ENCODE data around the gene DHX40. TPM values are rescaled to one million over a fixed set of nuclear protein-coding genes. Genes with fewer than 3 reads are reported as not detected.

The DHX40 gene
- total RNA-seq (2021) (22.9 and 32.1 TPM in 2 replicates), Bru-seq, nascent RNA (percentile 61 among the genes with signal in this experiment), BruChase-seq, experiment 1, labeled RNA remaining after a 2-hour chase (percentile 64 among the genes with signal in this experiment), BruChase-seq, experiment 2, labeled RNA remaining after a 6-hour chase (percentile 71 among the genes with signal in this experiment)
- long read RNA-seq, transcript DHX40-201 (18 exons, 3,660 nt) = major isoform, 29 of 34 reads
- long read RNA-seq, partial matches to known transcripts = 3 of 34 reads
- long read RNA-seq, other reads (novel, unspliced or antisense) = 2 of 34 reads

GRCh38 chr17:59565171-59565958 is at the start of gene DHX40:
TSS of gene DHX40 (plus strand) at chr17:59565610. CDS start at chr17:59565672, 62 bp downstream.
- POLR2A ChIA-PET (ENCODE audit: low non-redundant PET) = no interaction called here
- Histone ChIP-seq H3K27ac (ENCODE audit: low read depth, low read length, poor library complexity, severe bottlenecking) (peak within 1 kb of the TSS; percentile 60), H3K4me1 (ENCODE audit: insufficient read depth, low read length, poor library complexity, severe bottlenecking) (peaks cover 9% of the 10 kb centered on the region), H3K27me3 (replicated peaks; ENCODE audit: insufficient read depth, low read depth, low read length, poor library complexity) (no peaks in the 10 kb centered on the region), H3K36me3 (ENCODE audit: insufficient read depth, low read length, poor library complexity, severe bottlenecking) (no peaks in the 10 kb centered on the region), H3K9me3 (ENCODE audit: low read depth, low read length, poor library complexity, severe bottlenecking) (no peaks in the 10 kb centered on the region), H3K4me3 (ENCODE audit: low read depth, low read length, poor library complexity, severe bottlenecking) (peak within 1 kb of the TSS; percentile 88)
- peak; percentile 97 for DNase-seq (ENCODE audit: low spot score)
- intact Hi-C loops (cut with micrococcal nuclease; ENCODE audit: unreplicated experiment) = loop anchor here (5.0 to 10.0 kb wide), 2 partner anchors 142 to 991 kb away; partner anchors contain the start of genes PTRH2 and VMP1
- no peak for TF ChIP-seq CTCF (conservative IDR thresholded peaks at IDR 0.05; ENCODE audit: low read depth, low read length)
- TF ChIP-seq EZH2 (IDR thresholded peaks at IDR 0.05; ENCODE audit: borderline replicate concordance, low read depth, low read length, poor library complexity, severe bottlenecking) = no peak
- no TSS peak for BruUV-seq (replicated peaks)
- CTCF ChIA-PET = no interaction called here

GRCh38 chr17:59516451-59516850 is 49.0 kb upstream of the DHX40 start:
- no TSS peak for BruUV-seq (replicated peaks)
- no peak overlapping the region for H3K27ac ChIP-seq (ENCODE audit: low read depth, low read length, poor library complexity, severe bottlenecking)
- no peaks in the 10 kb centered on the region for H3K36me3 ChIP-seq (ENCODE audit: insufficient read depth, low read length, poor library complexity, severe bottlenecking)
- ChIA-PET CTCF (no interaction called here), POLR2A (ENCODE audit: low non-redundant PET) (no interaction called here)
- no peaks in the 10 kb centered on the region for H3K9me3 ChIP-seq (ENCODE audit: low read depth, low read length, poor library complexity, severe bottlenecking)
- no peak for DNase-seq (ENCODE audit: low spot score)
- no peak overlapping the region for H3K4me3 ChIP-seq (ENCODE audit: low read depth, low read length, poor library complexity, severe bottlenecking)
- intact Hi-C loops (cut with micrococcal nuclease; ENCODE audit: unreplicated experiment) = no loop called here
- no peaks in the 10 kb centered on the region for H3K27me3 ChIP-seq (replicated peaks; ENCODE audit: insufficient read depth, low read depth, low read length, poor library complexity)
- TF ChIP-seq EZH2 (IDR thresholded peaks at IDR 0.05; ENCODE audit: borderline replicate concordance, low read depth, low read length, poor library complexity, severe bottlenecking) (no peak), CTCF (conservative IDR thresholded peaks at IDR 0.05; ENCODE audit: low read depth, low read length) (no peak)
- H3K4me1 ChIP-seq (ENCODE audit: insufficient read depth, low read length, poor library complexity, severe bottlenecking) = peaks cover 14% of the 10 kb centered on the region

- Histone ChIP-seq H3K36me3 (ENCODE audit: insufficient read depth, low read length, poor library complexity, severe bottlenecking) (no peaks in the 10 kb centered on the region), H3K27ac (ENCODE audit: low read depth, low read length, poor library complexity, severe bottlenecking) (no peak overlapping the region), H3K9me3 (ENCODE audit: low read depth, low read length, poor library complexity, severe bottlenecking) (no peaks in the 10 kb centered on the region), H3K27me3 (replicated peaks; ENCODE audit: insufficient read depth, low read depth, low read length, poor library complexity) (no peaks in the 10 kb centered on the region), H3K4me3 (ENCODE audit: low read depth, low read length, poor library complexity, severe bottlenecking) (no peak overlapping the region), H3K4me1 (ENCODE audit: insufficient read depth, low read length, poor library complexity, severe bottlenecking) (peaks cover 8% of the 10 kb centered on the region)
- no peak for DNase-seq (ENCODE audit: low spot score)
- no TSS peak for BruUV-seq (replicated peaks)
- TF ChIP-seq CTCF (conservative IDR thresholded peaks at IDR 0.05; ENCODE audit: low read depth, low read length) (no peak), EZH2 (IDR thresholded peaks at IDR 0.05; ENCODE audit: borderline replicate concordance, low read depth, low read length, poor library complexity, severe bottlenecking) (no peak)
- intact Hi-C loops (cut with micrococcal nuclease; ENCODE audit: unreplicated experiment) = no loop called here
- POLR2A ChIA-PET (ENCODE audit: low non-redundant PET) = interaction anchor here (0.6 kb wide), 1 partner anchor 364 kb away, joined by 5 read pairs; the partner anchor contains the start of gene SKA2
- CTCF ChIA-PET = interaction anchor here (0.7 kb wide), 1 partner anchor 749 kb away, joined by 3 read pairs; no protein-coding TSS in a partner anchor
These were observed 46.3 kb upstream of the DHX40 start for GRCh38 chr17:59519132-59519531.

Data from A673 (cell line).